ENCODE measurements around the gene CYBA.
"Not testable (repeated sequence)": the region's sequence is repeated elsewhere in the genome, so short reads cannot be mapped to it uniquely, and the experiment has no call there.

Gene CYBA

DNA sequence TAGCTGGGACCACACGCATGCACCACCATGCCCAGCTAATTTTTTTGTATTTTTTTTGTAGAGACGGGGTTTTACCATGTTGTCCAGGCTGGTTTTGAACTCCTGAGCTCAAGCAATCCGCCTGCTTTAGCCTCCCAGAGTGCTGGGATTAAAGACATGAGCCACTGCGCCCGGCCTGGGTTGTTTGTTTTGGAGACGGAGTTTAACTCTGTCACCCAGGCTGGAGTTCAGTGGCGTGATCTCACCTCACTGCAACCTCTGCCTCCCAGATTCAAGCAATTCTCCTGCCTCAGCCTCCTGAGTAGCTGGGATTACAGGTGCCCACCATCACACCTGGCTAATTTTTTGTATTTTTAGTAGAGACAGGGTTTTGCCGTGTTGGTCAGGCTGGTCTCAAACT, 41.4 kb downstream of the CYBA start:
- DNase-seq: not testable (repeated sequence)

DNA sequence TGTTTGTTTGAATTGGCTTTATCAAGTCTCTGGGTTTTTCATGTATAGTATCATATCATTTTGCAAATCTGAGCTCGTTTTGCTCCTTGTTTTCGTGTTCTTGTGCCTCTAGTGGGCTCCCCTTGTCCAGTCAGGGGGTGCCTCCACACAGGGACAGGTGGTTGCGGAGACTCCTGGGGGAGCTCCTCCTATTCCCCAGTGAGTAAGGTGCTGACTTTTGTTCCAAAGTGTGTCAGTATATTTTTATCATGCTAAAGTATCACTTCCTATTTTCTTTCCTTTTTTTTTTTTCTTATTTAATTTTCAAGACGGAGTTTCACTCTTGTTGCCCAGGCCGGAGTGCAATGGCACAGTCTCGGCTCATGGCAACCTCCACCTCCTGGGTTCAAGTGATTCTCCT, 42.8 kb downstream of the CYBA start:
- no peak for DNase-seq

DNA sequence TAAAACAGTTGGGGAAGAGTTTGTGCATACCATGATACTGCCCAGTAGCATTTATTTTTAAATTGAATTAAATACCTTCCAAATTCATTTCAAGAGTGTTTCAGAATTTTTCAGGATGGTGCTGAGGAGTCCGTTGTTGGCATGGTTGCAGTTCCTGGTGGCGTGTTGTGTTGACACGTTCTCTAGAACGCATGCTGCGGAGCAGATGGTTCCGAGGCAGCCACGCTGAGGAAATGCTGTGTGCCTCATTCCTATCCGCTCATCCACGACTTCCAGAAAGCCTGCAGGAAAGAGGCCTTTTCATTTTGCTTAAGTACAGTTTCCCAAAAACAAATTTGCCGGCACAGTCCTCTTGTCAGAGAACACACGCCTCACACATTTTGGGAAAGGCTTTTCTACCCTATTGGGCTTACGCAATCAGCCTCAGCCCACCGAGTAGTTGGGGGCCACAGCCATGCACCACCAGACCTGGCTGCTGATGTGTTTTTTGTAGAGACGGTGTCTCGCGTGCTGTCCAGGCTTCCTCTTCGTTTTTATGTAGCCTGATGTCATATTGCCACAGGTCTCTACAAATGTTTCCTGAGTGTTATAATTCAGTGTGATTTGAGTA, 44.6 kb downstream of the CYBA start:
- DNase-seq: no peak

DNA sequence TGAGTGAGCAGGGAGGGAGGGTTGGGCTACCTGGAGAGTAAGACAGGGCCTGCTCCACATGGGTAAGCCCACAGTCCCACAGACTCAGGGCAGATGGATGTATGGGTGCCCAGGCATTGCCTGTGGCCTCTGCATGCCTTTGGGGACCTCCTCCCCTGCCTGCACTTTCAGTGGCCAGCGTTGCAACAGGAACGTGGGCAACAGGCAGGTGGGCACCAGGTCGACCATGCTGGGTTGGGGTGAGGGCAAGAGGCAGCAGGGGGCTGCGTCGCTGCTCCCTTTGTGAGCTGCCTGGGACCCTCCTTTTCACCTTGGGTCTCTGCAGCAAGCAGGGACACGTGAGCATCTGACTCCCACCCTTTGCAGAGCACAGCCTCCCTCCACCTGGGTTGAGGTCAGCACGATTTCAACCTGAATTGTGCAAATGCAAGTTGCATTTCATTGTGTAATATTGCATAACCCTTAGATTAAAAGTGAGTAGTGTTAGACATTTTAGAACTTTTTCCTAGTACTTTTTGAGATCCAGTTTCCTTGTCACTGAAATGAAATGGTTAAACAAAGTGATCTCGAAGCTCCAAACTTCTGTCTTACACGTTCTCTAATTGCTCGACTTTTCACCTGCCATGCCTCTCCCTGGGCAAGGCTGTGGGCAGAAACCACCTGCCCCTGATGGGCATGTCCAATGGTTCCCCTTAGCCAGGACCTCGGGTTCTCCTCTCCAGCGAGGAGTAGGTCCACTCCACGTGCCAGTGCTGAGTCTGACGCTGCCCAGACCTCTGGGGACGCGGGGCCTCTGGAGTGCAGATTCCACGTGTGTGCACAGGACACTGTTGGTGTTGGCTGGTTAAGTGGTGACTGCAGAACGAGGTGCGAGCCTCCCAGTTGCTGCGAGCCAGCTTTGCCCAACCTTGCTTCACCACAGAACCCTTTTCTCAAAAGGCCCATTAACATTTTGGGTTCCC, 45.4 kb downstream of the CYBA start:
- no peak for DNase-seq

DNA sequence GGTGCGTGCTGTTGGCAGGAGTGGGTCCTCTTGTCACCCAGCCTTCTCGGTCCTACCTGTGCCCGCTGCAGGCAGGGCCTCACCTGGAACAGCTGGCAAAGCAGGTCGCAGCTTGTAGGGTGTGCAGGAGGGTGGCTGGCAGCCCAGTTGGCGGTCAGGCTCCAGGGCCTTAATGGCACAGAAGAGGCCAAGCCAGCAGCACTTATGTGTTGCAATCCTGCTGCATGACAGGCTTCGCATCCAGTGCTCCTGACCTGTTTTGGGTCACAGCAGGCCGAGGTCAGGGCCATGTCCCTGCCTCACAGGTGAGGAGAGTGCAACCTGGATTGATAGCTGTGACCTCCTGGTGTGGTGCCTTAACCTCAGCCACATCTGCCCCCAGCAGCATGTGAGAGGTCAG, 48.8 kb downstream of the CYBA start:
- DNase-seq: no peak

DNA sequence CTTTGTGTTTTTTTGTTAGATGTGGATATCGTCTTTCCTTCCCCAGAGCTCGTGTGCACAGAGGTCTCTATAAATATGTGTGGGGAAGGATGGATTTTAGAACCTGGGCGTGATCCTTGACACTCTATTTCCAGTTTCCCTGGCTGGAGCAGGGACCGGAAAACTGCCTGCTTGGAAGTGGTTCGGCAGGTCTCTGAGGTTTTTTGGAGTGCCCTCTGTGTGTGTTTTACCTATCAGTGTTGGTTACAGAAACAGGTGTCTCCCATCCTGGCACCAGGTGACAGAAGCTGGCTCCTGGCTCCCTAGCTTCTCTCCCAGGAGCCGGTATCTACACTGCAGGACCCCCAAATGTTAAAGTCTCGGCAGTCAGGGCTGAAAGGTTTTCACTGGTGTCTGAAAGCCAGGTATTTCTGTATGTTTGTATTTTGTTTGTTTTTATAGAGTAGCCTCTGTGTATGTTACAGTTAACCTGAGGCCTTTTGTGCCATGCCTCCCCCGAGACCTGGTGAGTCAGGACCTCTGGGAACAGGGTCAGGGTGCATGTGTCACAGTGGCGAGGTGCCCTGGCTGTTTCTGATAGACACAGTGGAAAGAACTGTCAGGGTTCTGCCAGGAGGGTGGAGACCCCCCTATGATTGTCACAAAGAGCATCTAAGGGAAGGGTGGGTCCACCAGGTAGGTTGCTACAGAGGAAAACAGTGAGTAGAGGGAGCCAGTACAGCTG, 49.4 kb downstream of the CYBA start:
- no peak for DNase-seq

DNA sequence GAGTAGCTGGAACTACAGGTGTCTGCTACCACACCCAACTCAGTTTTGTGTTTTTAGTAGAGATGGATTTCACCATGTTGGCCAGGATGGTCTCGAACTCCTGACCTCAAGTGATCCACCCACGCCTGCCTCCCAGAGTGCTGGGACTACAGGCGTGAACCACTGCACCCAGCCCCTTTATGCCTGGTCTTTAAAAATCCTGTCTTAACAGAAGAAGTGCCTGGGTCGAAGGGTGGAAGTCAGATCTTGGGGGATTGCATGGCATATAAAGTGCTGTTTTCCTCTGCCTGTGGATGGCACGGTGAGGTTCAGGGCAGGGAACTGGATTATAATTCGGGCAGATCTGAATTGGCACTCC, 50.3 kb downstream of the CYBA start:
- no peak for DNase-seq

DNA sequence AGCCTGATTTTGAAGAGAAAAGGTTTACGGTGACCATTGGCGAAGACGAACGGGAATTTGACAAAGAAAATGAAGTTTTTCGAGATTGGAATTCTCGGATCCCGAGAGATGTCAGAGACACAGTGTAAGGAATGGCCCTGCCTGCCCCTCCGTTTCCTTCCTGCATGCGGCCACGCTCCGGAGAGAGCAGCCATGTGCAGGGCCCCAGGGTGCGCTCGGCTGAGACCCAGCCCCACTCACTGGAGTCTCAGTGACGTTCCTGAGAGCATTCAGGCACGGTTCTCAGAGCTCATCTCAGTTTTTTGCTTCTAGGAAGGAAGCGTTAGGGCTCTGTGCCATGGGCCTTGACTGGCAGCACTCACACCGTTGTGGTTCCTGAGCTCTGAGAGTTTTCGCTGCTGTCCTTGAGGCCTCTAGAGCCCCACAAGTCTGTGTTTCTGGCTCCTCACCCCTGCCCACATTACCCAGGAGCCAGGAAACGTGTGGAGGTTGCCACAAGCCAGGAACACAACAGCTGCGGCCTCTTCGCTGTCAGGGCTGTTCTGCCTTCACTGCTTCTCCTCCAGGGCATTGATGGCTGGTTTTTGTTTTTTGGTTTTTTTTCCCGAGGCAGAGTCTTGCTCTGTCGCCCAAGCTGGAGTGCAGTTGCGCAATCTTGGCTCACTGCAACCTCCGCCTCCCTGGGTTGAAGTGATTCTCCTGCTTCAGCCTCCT, 50.9 kb downstream of the CYBA start:
- no peak for DNase-seq

DNA sequence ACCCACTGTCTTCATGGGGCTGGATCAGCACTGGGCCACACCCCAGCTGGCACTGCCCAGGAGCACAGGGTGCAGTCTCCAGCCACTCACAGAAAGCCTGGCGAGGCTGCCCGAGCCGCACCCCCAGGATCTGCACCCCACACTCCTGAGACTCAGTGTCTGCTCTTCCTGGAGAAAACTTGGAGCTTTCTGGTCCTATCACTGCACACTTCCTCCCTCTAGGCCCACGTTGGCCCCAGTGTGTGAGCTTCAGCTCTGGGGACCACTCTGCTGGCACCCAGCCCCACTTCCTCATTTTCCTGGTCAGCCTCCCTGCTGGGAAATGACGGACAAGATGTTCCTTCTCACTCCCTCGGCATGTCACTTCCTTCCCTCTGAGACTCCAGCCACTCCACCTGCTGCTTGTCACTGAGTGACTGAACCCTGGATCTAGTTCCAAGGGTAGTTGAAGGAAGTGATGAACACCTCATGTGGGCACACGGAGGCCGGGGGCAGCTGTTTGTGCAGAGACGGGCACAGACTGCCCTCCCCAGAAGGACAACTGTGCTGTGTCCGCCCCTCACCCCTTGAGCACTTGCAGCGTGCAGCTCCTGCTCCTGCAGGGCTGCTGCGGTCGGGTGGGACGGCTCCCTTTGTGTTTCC, 51.6 kb downstream of the CYBA start:
- no peak for DNase-seq

DNA sequence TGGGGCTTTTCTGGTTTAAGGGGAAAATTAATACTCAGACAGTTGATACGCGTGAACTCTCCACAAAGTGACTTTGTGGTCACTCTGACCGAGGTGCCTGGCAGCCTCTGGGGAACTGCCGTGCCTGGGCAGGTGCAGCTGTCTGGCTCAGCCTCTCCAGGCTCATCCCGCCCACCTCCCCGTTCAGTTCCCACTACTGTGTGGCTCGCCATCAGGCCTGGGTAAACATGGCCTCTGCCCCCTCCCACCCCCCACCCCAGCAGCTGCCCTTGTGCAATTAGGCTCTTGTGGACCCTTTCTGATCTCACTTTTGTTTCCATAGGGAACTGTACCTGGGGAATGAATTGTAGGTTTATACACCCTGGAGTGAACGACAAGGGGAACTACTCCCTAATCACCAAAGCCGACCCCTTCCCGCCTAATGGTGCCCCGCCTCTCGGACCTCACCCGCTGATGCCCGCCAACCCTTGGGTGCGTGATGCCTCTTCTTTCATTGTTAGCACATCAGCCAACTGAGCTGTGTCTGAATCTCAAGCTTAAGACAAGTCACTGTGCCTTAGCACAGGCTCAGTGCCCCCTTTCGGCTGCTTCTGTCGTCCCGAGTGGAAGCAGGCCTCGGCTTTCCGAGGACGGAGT, 52.9 kb downstream of the CYBA start:
- no peak for DNase-seq

DNA sequence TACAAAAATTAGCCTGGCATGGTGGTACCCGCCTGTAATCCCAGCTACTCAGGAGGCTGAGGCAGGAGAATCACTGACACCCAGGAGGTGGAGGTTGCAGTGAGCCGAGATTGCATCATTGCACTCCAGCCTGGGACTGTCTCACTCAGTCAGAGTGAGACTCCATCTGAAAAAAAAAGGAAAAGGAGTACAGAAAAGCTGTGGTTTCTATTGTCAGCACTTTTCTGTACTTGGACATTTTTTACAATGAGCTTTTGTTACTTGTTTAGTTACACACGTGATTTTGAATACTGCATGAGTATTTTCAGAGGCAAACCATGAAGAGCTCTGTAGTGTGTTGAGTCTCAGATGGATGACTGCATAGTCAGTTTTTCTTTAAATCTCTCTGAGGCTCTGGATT, 54.4 kb downstream of the CYBA start:
- DNase-seq: no peak

DNA sequence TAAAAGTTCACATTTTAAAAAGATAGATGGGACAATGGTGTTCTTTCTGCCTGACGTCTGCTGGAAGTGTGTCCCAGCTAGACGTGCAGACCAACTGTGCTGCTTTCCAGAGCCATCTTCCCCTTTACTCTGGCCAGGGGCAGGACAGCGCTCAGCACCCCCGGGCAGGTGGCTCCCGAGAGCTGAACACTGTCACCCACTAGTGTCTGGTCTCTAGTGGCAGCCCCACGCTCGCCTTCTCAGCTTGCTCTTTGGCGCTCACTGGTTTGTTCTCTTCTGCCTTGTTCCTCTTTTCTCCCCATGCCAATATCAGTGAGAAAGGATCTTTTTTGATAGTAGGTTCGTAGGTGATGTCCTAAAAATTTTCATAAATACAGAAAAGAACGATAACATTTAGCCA, 54.9 kb downstream of the CYBA start:
- no peak for DNase-seq

DNA sequence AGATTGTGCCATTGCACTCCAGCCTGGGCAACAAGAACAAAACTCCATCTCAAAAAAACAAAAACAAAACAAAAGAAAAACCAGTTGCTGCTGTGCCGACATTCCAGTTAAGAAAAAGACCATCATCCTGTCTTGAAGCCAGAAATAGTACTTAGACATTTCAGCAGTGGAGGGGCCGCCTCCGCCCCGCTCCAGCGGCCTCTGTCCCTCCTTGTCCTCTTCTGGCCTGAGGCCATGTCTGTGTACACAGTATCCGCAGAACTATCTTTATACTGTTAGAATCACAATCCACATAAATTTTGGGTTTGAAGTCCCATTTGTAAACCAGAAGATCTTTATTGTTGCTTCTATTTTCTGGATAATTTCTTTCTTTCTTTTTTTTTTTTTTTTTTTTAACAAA, 55.8 kb downstream of the CYBA start:
- no peak for DNase-seq

DNA sequence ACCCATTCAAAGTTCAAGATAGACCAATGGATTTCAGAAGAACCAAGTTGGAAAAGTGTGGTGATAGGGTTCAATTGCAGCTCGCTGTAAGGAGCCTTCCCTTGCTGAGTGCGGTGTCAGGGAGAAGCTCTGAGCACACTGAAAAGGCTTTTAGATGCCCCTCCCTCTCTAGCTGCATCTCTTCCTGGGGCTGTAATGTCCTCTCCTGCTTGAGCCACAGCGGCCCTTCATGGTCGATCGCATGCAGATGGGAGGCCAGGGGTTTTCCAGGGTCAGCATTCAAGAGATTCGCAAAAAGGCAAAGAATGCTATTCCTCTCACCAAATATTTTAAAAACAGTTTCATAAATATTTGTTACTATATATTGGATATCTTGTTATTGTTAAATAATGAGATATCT, 56.9 kb downstream of the CYBA start:
- DNase-seq: no peak

DNA sequence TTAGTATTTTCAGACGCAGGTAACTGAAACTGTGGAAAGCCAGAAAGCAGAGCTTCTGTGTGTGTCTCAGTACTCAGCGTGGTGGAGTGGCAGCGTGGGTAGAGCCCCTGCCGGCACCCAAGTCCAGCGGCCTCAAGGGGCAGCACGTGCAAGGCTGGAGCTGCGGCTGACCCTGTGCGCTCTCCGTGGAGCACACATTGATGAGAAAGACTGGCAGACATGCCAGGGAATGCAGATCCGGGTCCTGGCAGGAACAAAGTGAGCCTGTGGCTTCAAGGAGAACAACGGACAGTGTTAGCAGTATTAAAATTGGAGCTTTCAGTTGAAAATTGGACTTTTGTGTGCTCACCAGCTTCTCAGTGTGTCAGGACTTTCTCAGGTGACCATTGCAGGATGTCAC, 57.4 kb downstream of the CYBA start:
- DNase-seq: no peak
